GM19240 (cell line): ENCODE measurements around the gene SERPINB12.

Source experiments
- DNase-seq: peaks from one replicate; pipeline ENCODE4 v3.0.0; 2011; ENCODE audit warnings: low spot score; ENCODE audit not compliant: insufficient read length

Gene SERPINB12, protein sequence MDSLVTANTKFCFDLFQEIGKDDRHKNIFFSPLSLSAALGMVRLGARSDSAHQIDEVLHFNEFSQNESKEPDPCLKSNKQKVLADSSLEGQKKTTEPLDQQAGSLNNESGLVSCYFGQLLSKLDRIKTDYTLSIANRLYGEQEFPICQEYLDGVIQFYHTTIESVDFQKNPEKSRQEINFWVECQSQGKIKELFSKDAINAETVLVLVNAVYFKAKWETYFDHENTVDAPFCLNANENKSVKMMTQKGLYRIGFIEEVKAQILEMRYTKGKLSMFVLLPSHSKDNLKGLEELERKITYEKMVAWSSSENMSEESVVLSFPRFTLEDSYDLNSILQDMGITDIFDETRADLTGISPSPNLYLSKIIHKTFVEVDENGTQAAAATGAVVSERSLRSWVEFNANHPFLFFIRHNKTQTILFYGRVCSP

GRCh38 chr18:63542069-63542468 lies at the start of gene SERPINB12:
TSS of gene SERPINB12 (plus strand) at chr18:63542369. CDS start at chr18:63556160, 13,791 bp downstream.
- no peak for DNase-seq

DNA sequence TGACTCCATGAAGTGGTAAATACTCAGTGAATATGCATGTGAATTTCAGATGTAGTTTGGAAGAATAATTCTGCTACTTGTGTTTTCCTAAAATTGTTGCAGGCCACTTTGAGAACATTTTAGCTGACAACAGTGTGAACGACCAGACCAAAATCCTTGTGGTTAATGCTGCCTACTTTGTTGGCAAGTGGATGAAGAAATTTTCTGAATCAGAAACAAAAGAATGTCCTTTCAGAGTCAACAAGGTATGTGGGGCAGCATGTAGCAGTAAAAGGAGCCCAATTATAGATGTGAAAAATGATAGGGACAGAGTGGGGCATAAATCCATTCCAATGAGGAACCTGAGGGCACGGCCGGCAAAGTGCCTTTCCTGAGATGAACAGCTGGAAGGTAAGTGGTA lies 49.3 kb upstream of the SERPINB12 start:
- no peak for DNase-seq

DNA sequence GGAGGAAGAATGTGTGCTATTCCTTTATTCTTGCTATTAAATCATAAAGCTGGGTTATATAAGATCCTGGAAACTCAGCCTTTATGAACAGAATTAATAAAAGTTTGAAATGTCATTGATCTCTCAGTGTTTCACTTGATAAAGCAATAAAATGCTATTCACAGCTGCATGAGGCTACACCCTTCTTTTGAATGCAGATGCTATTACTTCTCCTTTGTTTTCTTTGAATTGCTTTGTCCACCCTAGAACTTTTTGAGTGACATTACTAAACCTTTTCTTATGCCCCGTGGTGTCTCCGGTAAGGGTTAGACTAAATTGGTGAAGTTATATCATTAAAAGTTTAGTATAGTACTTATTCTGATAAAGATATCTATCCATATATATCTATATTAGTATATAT lies 46.5 kb upstream of the SERPINB12 start:
- no peak for DNase-seq

DNA sequence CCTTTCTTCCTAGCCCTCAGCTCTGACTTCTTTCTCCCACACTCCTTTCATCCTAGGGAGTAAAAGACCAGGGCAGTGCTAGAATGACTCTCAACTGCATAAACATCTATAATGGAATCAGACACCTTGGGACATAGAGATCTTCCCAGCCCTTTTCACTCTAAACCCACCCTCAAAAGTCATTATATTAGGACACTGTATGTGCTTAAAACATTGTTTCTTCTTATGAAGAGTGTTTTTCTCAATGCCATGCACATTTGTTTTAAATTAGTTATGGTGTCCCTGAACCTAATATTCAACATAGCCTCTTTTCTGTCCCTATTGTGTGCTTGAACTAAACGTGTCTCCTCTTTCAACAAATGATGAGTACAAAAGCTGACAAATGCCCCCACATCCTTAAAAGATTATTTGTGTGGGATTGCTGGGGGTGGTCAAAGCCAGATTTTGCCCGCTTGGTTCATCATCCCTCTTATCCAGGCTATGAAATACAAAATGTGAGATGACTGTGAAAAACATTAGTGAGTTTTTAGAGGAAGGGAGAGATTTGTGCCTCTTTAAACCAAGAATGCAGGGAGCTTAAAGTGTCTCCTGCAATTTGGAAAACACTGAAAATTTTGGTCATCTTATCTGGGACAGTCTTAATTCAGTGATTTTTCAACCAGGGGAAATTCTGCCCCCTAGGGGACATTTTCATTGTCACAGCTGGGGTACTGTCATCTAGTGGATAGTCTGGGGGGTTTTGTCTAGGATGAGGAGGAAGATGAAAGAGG lies 36.4 kb upstream of the SERPINB12 start:
- DNase-seq: no peak

- DNase-seq: no peak
These were observed 35.9 kb upstream of the SERPINB12 start for GRCh38 chr18:63506336-63506646.

GRCh38 chr18:63508596-63508995 lies 33.6 kb upstream of the SERPINB12 start:
- DNase-seq: no peak

- no peak for DNase-seq
These were observed 30.9 kb upstream of the SERPINB12 start for GRCh38 chr18:63511285-63511684.

GRCh38 chr18:63514326-63514725 lies 27.8 kb upstream of the SERPINB12 start:
- DNase-seq: no peak

- no peak for DNase-seq
These were observed 27.1 kb upstream of the SERPINB12 start for GRCh38 chr18:63514888-63515678.

- no peak for DNase-seq
These were observed 26.4 kb upstream of the SERPINB12 start for GRCh38 chr18:63515801-63516200.

DNA sequence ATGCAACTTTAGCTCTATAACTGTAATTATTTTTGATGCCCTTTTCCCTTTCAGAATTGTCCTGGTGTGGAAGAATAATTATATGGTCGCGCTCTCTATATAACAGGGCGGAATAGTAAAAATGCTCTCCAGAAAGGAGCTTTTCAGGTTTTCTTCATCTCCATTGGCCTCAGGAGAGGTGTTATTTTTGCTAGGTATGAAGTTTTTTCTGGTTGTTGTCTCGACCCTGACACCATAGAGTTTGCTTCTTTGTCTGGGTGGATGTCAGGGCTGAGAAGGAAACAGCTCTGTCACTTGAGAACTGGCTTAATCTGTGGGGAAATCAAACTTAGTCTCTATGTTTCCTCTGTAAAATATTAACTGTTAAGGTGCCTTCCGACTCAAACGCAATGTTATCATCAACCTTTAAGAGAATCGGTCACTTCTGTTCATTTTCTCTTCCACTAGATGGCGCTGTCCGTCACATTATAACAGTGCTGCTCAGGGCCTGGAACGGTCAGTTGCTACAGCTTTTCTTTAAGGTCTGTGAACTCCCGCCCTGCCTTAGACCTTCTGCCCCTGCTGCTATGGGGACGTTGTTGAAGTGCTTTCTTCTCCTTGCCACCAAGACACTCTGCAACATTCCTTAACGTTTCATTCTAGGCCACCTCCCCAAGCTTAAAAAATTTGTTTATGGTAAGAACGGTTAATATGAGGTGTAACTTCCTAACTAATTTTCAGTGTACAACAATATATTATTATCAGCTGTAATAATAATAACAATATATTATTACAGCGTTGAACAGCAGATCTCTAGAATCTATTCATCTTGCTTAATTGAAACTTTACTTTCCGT lies 23.8 kb upstream of the SERPINB12 start:
- no peak for DNase-seq

DNA sequence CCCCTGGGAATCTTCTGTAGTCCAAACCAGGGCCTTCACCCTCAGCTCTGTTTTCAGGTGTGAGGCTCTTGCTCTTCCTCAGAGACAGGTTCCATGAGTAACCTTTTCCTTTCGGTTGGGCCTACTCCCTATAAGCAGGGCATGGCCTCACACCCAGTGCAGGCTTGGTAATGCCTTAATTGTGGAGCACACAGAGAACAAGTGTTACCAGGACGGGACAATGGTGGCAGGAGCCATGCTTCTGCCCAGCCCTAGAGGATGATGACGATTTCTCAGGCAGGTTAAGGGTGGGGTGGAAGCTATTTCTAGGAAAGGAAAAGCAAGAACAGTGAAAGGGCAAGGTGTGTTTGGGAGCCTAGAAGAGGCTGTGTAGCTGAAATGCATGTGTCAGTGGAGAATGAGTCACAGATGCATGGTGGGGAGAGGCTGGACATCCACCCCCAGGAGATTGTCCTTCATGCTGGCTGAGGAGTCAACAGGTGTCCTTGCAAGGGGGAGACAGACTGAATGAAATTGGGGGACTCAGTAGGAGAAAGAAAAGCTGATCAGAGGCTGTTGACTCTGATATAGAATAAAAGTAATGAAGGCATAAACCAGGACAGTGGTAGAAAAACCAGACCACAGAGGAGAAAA lies 22.0 kb upstream of the SERPINB12 start:
- no peak for DNase-seq

GRCh38 chr18:63523660-63524059 lies 18.5 kb upstream of the SERPINB12 start:
- no peak for DNase-seq

- DNase-seq: no peak
These were observed 14.9 kb upstream of the SERPINB12 start for GRCh38 chr18:63527251-63527650.

DNA sequence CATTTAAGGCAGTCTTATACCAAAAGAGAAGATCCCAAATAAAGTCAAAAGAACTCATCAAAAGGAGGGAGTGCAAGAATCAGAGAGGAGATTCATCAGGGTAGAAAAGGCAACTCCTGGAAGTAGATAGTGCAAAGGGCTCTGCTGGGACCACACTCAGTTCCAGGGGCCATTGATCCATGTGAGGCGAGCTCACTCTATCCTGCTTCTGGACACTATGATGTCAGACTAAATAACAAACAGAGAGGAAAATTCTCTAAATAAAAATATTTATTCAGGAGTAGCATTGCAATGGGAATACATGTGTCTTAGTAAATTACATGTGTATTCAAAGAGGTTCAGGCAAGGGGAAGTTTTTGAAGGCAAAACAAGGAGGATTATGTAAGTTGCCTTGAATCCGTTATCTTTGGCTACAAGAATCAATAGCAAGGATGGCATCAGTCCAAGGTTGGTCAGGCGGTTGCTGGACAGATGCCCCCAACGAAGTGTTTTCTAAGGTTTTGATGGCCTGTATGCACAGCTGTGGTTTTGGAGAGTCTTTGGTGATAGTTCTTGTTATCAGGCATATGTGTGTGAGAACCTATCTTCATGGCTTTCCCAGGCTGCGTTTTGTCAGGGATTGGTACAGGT lies 13.2 kb upstream of the SERPINB12 start:
- DNase-seq: no peak

- no peak for DNase-seq
These were observed 9.7 kb upstream of the SERPINB12 start for GRCh38 chr18:63532471-63532870.

GRCh38 chr18:63534615-63535014 lies 7.6 kb upstream of the SERPINB12 start:
- DNase-seq: no peak

DNA sequence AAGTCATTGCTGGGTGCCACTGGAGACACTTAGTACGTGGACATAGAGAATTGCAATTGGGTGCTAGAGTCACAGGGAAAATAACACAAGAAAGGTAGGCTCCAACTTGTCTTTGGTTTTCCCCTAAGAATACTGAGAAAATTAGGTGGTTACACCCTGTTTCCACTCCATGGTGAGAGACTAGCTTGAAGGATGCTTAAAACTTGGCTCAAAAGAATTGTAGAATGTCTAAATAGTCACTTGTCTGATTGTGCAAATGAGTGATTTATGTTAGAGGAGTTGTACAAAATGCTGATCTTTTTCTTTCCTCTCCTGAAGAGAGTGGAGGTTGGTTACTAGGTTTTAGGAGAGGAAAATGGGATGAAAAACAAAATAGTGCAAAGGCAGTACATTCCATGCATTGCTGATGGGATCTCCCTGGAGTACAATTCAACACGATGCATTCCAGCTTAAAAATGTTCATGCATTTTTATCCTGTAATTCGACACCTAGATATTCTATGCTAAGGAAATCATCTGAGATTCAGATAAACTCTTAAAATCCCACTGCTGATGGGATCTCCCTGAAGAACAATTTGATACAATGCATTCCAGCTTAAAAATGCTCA lies 2.2 kb upstream of the SERPINB12 start:
- DNase-seq: no peak

DNA sequence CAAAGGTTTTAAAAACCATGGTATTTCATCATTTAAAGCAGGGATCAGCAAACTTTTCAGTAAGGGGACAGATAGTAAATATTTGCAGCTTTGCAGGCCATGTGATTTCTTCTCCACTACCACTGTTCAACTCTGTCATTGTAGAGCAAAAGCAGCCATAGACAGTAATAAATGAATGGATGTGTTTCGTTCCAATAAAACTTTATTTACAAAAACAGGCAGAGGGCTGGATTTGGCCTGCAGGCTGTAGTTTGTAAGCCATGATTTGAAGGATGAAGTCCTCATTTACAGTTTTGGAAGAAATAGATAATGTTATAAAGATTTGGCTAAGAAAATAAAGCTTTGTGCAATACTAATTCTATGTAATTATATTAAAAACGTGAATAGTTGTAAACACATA lies 1.8 kb downstream of the SERPINB12 start:
- no peak for DNase-seq

- no peak for DNase-seq
These were observed 2.8 kb downstream of the SERPINB12 start for GRCh38 chr18:63545000-63545399.
